Measurements from ENCODE around the gene METTL8.

METTL8 gene

GRCh38 chr2:171287611-171288010 lies 146.2 kb downstream of the METTL8 start:
- ATAC-seq (ENCODE audit: low read depth) = peak; percentile 41; the same call in 2 of the 3 replicates
- no peak for TF ChIP-seq CTCF (IDR thresholded peaks at IDR 0.05; ENCODE audit: poor library complexity, severe bottlenecking)
- Histone ChIP-seq H3K27me3 (ENCODE audit: insufficient read depth, poor library complexity, severe bottlenecking) (no peaks in the 10 kb centered on the region), H3K36me3 (ENCODE audit: low read depth) (no peaks in the 10 kb centered on the region), H3K4me3 (ENCODE audit: severe bottlenecking) (no peak overlapping the region), H3K4me1 (ENCODE audit: insufficient read depth, poor library complexity, severe bottlenecking) (no peaks in the 10 kb centered on the region), H3K9me3 (ENCODE audit: severe bottlenecking) (no peaks in the 10 kb centered on the region), H3K27ac (ENCODE audit: poor library complexity, severe bottlenecking) (no peak overlapping the region)
- no peak for DNase-seq (ENCODE audit: low spot score)

GRCh38 chr2:171287036-171287571 lies 146.7 kb downstream of the METTL8 start:
- no peaks in the 10 kb centered on the region for H3K9me3 ChIP-seq (ENCODE audit: severe bottlenecking)
- ATAC-seq (ENCODE audit: low read depth) = no peak

GRCh38 chr2:171281110-171281509 lies 152.7 kb downstream of the METTL8 start:
- DNase-seq (ENCODE audit: low spot score) = no peak

More at GRCh38 chr2:171287036-171287571, 146.7 kb downstream of the METTL8 start:
- Histone ChIP-seq H3K4me3 (ENCODE audit: severe bottlenecking) (no peak overlapping the region), H3K36me3 (ENCODE audit: low read depth) (no peaks in the 10 kb centered on the region), H3K27ac (ENCODE audit: poor library complexity, severe bottlenecking) (no peak overlapping the region), H3K4me1 (ENCODE audit: insufficient read depth, poor library complexity, severe bottlenecking) (no peaks in the 10 kb centered on the region), H3K27me3 (ENCODE audit: insufficient read depth, poor library complexity, severe bottlenecking) (no peaks in the 10 kb centered on the region)
- TF ChIP-seq CTCF (IDR thresholded peaks at IDR 0.05; ENCODE audit: poor library complexity, severe bottlenecking) = no peak
- DNase-seq (ENCODE audit: low spot score) = no peak

GRCh38 chr2:171279983-171280790 lies 153.6 kb downstream of the METTL8 start:
- Histone ChIP-seq H3K27me3 (ENCODE audit: insufficient read depth, poor library complexity, severe bottlenecking) (no peaks in the 10 kb centered on the region), H3K9me3 (ENCODE audit: severe bottlenecking) (no peaks in the 10 kb centered on the region), H3K27ac (ENCODE audit: poor library complexity, severe bottlenecking) (no peak overlapping the region), H3K36me3 (ENCODE audit: low read depth) (no peaks in the 10 kb centered on the region), H3K4me1 (ENCODE audit: insufficient read depth, poor library complexity, severe bottlenecking) (no peaks in the 10 kb centered on the region), H3K4me3 (ENCODE audit: severe bottlenecking) (no peak overlapping the region)
- DNase-seq (ENCODE audit: low spot score) (no peak), ATAC-seq (ENCODE audit: low read depth) (no peak)
- no peak for TF ChIP-seq CTCF (IDR thresholded peaks at IDR 0.05; ENCODE audit: poor library complexity, severe bottlenecking)

More at GRCh38 chr2:171281110-171281509, 152.7 kb downstream of the METTL8 start:
- no peak overlapping the region for H3K27ac ChIP-seq (ENCODE audit: poor library complexity, severe bottlenecking)
- no peak for ATAC-seq (ENCODE audit: low read depth)
- no peaks in the 10 kb centered on the region for H3K4me1 ChIP-seq (ENCODE audit: insufficient read depth, poor library complexity, severe bottlenecking)
- TF ChIP-seq CTCF (IDR thresholded peaks at IDR 0.05; ENCODE audit: poor library complexity, severe bottlenecking) = no peak
- no peaks in the 10 kb centered on the region for H3K27me3 ChIP-seq (ENCODE audit: insufficient read depth, poor library complexity, severe bottlenecking)
- H3K9me3 ChIP-seq (ENCODE audit: severe bottlenecking) = no peaks in the 10 kb centered on the region
- no peaks in the 10 kb centered on the region for H3K36me3 ChIP-seq (ENCODE audit: low read depth)
- H3K4me3 ChIP-seq (ENCODE audit: severe bottlenecking) = no peak overlapping the region

GRCh38 chr2:171274757-171275156 lies 159.0 kb downstream of the METTL8 start:
- Histone ChIP-seq H3K36me3 (ENCODE audit: low read depth) (no peaks in the 10 kb centered on the region), H3K4me1 (ENCODE audit: insufficient read depth, poor library complexity, severe bottlenecking) (peaks cover 23% of the 10 kb centered on the region), H3K27ac (ENCODE audit: poor library complexity, severe bottlenecking) (no peak overlapping the region), H3K9me3 (ENCODE audit: severe bottlenecking) (no peaks in the 10 kb centered on the region), H3K27me3 (ENCODE audit: insufficient read depth, poor library complexity, severe bottlenecking) (no peaks in the 10 kb centered on the region), H3K4me3 (ENCODE audit: severe bottlenecking) (no peak overlapping the region)
- no peak for DNase-seq (ENCODE audit: low spot score)
- TF ChIP-seq CTCF (IDR thresholded peaks at IDR 0.05; ENCODE audit: poor library complexity, severe bottlenecking) = no peak
- ATAC-seq (ENCODE audit: low read depth) = no peak
